Measurements from ENCODE around the gene DST.

DNA sequence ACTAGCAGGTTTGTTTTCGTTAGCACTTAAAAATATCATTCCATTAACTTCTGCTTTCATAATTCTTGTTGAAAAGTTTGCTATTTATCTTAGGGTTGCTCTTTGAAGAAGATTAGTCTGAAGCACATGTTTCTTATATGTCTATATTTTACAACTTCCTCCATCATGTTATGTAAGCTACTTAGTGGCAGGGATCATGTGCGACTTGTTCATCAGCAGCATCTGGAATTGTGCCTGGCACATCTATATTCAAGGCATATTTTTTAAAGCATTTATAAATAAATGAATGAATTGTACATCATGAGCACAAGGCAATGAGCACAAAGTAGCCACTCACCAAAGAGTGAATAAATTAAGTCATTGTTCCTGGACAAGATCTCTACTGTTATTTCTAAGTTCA lies 208.1 kb downstream of the DST start:
- TF ChIP-seq MXI1 (IDR thresholded peaks at IDR 0.05; ENCODE audit: borderline replicate concordance, low read depth, low read length) (no peak), FOS (IDR thresholded peaks at IDR 0.05; ENCODE audit: low read depth, low read length) (no peak)
- TF ChIP-seq, protein P1, sequence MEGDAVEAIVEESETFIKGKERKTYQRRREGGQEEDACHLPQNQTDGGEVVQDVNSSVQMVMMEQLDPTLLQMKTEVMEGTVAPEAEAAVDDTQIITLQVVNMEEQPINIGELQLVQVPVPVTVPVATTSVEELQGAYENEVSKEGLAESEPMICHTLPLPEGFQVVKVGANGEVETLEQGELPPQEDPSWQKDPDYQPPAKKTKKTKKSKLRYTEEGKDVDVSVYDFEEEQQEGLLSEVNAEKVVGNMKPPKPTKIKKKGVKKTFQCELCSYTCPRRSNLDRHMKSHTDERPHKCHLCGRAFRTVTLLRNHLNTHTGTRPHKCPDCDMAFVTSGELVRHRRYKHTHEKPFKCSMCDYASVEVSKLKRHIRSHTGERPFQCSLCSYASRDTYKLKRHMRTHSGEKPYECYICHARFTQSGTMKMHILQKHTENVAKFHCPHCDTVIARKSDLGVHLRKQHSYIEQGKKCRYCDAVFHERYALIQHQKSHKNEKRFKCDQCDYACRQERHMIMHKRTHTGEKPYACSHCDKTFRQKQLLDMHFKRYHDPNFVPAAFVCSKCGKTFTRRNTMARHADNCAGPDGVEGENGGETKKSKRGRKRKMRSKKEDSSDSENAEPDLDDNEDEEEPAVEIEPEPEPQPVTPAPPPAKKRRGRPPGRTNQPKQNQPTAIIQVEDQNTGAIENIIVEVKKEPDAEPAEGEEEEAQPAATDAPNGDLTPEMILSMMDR (conservative IDR thresholded peaks at IDR 0.05; ENCODE audit: low read depth, low read length): no peak
